GM23338 (cell line): ENCODE data around the gene RGS16. TPM values are rescaled to one million over a fixed set of nuclear protein-coding genes. Genes with fewer than 3 reads are reported as not detected.

Experiments
- ATAC-seq: fragments of 200-7000 bp; cut with Tn5 transposase; 3 replicates; pipeline ENCODE4 v1.9.1; 2020
- DNase-seq: peaks from one replicate; pipeline ENCODE4 v3.0.0-alpha.2; 2015; ENCODE audit warnings: low spot score
- H2AFZ ChIP-seq: fragments of 200-600 bp; sonication (generic); 2 replicates; pipeline ENCODE4 v1.8.0; 2016; ENCODE audit warnings: antibody characterized with exemption, mild to moderate bottlenecking, moderate library complexity
- H3F3A ChIP-seq: fragments of 200-600 bp; sonication (generic); replicated peaks from 2 replicates; pipeline ENCODE4 v1.8.0; 2017; ENCODE audit warnings: antibody characterized with exemption, mixed run types, low read depth
- H3K27ac ChIP-seq: fragments of 200-600 bp; sonication (generic); 2 replicates; pipeline ENCODE4 v1.6.1; 2016; ENCODE audit warnings: low read depth
- H3K27me3 ChIP-seq: fragments of 200-600 bp; sonication (generic); 2 replicates; pipeline ENCODE4 v1.8.0; 2016; ENCODE audit warnings: mild to moderate bottlenecking, mixed run types, moderate library complexity; ENCODE audit not compliant: insufficient read depth
- H3K36me3 ChIP-seq: fragments of 200-600 bp; sonication (generic); 2 replicates; pipeline ENCODE4 v1.8.0; 2016; ENCODE audit warnings: mild to moderate bottlenecking; ENCODE audit not compliant: insufficient read depth
- H3K4me1 ChIP-seq: fragments of 200-600 bp; sonication (generic); 2 replicates; pipeline ENCODE4 v1.8.0; 2016; ENCODE audit warnings: mild to moderate bottlenecking, moderate library complexity; ENCODE audit not compliant: insufficient read depth
- H3K4me2 ChIP-seq: fragments of 200-600 bp; sonication (generic); 2 replicates; pipeline ENCODE4 v1.7.1; 2017; ENCODE audit warnings: mixed run types
- H3K4me3 ChIP-seq: fragments of 200-600 bp; sonication (generic); 2 replicates; pipeline ENCODE4 v1.6.1; 2016; ENCODE audit warnings: mixed run types
- H3K79me2 ChIP-seq: fragments of 200-600 bp; sonication (generic); replicated peaks from 2 replicates; pipeline ENCODE4 v1.8.0; 2017; ENCODE audit warnings: mild to moderate bottlenecking; ENCODE audit not compliant: insufficient read depth
- H3K9me2 ChIP-seq: fragments of 200-600 bp; sonication (generic); 2 replicates; pipeline ENCODE4 v1.8.0; 2017; ENCODE audit not compliant: insufficient read depth
- H4K20me1 ChIP-seq: fragments of 200-600 bp; sonication (generic); replicated peaks from 2 replicates; pipeline ENCODE4 v1.8.0; 2017; ENCODE audit warnings: mild to moderate bottlenecking; ENCODE audit not compliant: insufficient read depth
- H3K27ac Mint-ChIP-seq: 2 replicates; pipeline ENCODE4 v1.8.0; 2020; ENCODE audit warnings: inconsistent platforms, mild to moderate bottlenecking, moderate library complexity, mixed read lengths
- H3K27me3 Mint-ChIP-seq: 3 replicates; pipeline ENCODE4 v1.8.0; 2022; ENCODE audit warnings: low read depth, mild to moderate bottlenecking, moderate library complexity, mixed read lengths, inconsistent platforms; ENCODE audit not compliant: insufficient read depth, poor library complexity
- H3K36me3 Mint-ChIP-seq: 3 replicates; pipeline ENCODE4 v1.8.0; 2021; ENCODE audit warnings: low read depth, mild to moderate bottlenecking, inconsistent platforms, moderate library complexity, mixed read lengths
- H3K4me1 Mint-ChIP-seq: 3 replicates; pipeline ENCODE4 v1.8.0; 2020; ENCODE audit warnings: mild to moderate bottlenecking, inconsistent platforms, mixed read lengths
- H3K4me3 Mint-ChIP-seq: 3 replicates; pipeline ENCODE4 v1.8.0; 2021; ENCODE audit warnings: moderate library complexity, mild to moderate bottlenecking, inconsistent platforms, mixed read lengths
- H3K9me3 Mint-ChIP-seq: 3 replicates; pipeline ENCODE4 v1.8.0; 2020; ENCODE audit warnings: moderate library complexity, mild to moderate bottlenecking, inconsistent platforms, mixed read lengths
- CREB1 ChIP-seq: fragments of 250-450 bp; sonication (Bioruptor Pico); IDR thresholded peaks from 2 replicates; pipeline ENCODE4 v1.5.0; 2020; ENCODE audit warnings: low read depth, mild to moderate bottlenecking, moderate library complexity
- CTCF ChIP-seq, 2 experiments: fragments of 200-600 bp in 1 of 2; sonication (generic) in 1 of 2; conservative IDR thresholded peaks; 2 replicates each; pipeline versions ENCODE4 v1.5.1 to v1.6.1; 2016 to 2017; ENCODE audit warnings: antibody characterized with exemption in 2 of 2, low read depth in 2 of 2, mild to moderate bottlenecking in 2 of 2, moderate library complexity in 1 of 2
- ETS1 ChIP-seq: IDR thresholded peaks from 2 replicates; pipeline ENCODE4 v1.6.1; 2016; ENCODE audit warnings: antibody characterized with exemption
- EZH2 ChIP-seq: fragments of 200-600 bp; sonication (generic); IDR thresholded peaks from one replicate; pipeline ENCODE4 v1.8.0; 2017; ENCODE audit warnings: antibody characterized with exemption, mild to moderate bottlenecking, low read depth; ENCODE audit not compliant: unreplicated experiment
- EZH2phosphoT487 ChIP-seq: fragments of 200-600 bp; sonication (generic); IDR thresholded peaks from one replicate; pipeline ENCODE4 v1.8.1; 2018; ENCODE audit warnings: antibody characterized with exemption; ENCODE audit not compliant: unreplicated experiment
- JUNB ChIP-seq: IDR thresholded peaks from one replicate; pipeline ENCODE4 v1.6.1; 2016; ENCODE audit warnings: antibody characterized with exemption; ENCODE audit not compliant: unreplicated experiment
- NANOG ChIP-seq: IDR thresholded peaks from 2 replicates; pipeline ENCODE4 v1.6.1; 2016; ENCODE audit warnings: antibody characterized with exemption, borderline replicate concordance
- POLR2AphosphoS5 ChIP-seq: IDR thresholded peaks from 2 replicates; pipeline ENCODE4 v1.6.1; 2016; ENCODE audit warnings: antibody characterized with exemption, low read depth
- STAT1 ChIP-seq: IDR thresholded peaks from one replicate; pipeline ENCODE4 v1.6.1; 2016; ENCODE audit warnings: antibody characterized with exemption; ENCODE audit not compliant: unreplicated experiment
- ZNF114 ChIP-seq: fragments of 250-450 bp; sonication (Bioruptor Pico); IDR thresholded peaks from 2 replicates; pipeline ENCODE4 v1.5.0; 2020; ENCODE audit warnings: mild to moderate bottlenecking, moderate library complexity
- ZNF331 ChIP-seq: fragments of 250-450 bp; sonication (Bioruptor Pico); IDR thresholded peaks from 2 replicates; pipeline ENCODE4 v1.5.0; 2020; ENCODE audit warnings: low read depth, mild to moderate bottlenecking, moderate library complexity
- ZNF462 ChIP-seq: fragments of 250-450 bp; sonication (Bioruptor Pico); IDR thresholded peaks from 2 replicates; pipeline ENCODE4 v1.5.0; 2020; ENCODE audit warnings: mild to moderate bottlenecking, moderate library complexity
- polyA plus RNA-seq: library from polyadenylated mRNA; unstranded; fragments of >200 nt; fragmentation: Nextera tagmentation; extraction: Ambion mirVana; gene quantifications from 2 replicates; pipeline ENCODE4 v1.2.1, GENCODE V29; 2016
- total RNA-seq: library from RNA; depleted of rRNA; stranded (reverse); fragments of >200 nt; shearing (Covaris generic); gene quantifications from 2 replicates; pipeline ENCODE4 v1.2.3, GENCODE V29; 2014
- TF ChIP-seq, protein P1 (sequence below): IDR thresholded peaks from one replicate; pipeline ENCODE4 v1.6.1; 2018; ENCODE audit warnings: antibody characterized with exemption; ENCODE audit not compliant: unreplicated experiment

The RGS16 gene
- total and polyA plus RNA-seq, 2 experiments from 2014 or later = 15.4 to 31.6 TPM

DNA sequence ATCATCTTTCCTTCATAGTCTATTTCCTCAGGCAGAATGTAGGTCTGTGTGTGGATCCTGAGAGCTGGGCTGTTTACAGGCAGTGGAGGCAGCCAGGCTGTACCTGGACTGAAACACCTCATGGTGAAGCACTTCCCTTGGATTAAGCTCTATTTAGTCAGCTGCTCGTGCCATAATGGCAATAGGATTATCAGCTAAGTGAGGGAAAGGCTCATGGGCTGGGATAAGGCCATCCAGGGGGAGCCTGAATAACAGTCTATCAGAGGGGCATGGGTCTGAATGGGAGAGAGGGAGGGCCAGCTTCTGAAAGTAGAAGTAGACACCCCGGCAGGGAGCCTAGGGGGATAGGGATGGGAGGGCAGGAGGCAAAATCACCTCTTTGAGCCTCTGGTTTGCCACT lies 23.5 kb downstream of the RGS16 start:
- Histone ChIP-seq H3F3A (no peaks in the 10 kb centered on the region), H3K27me3 (no peaks in the 10 kb centered on the region), H3K36me3 (no peaks in the 10 kb centered on the region), H3K4me3 (no peak overlapping the region), H3K4me1 (no peaks in the 10 kb centered on the region), H3K27ac (no peak overlapping the region), H3K4me2 (no peak overlapping the region), H3K79me2 (no peaks in the 10 kb centered on the region), H3K9me2 (no peaks in the 10 kb centered on the region; the same call in none of the 2 replicates), H4K20me1 (no peaks in the 10 kb centered on the region), H2AFZ (no peak overlapping the region)
- DNase-seq = no peak
- H3K9me3 Mint-ChIP-seq = no peaks in the 10 kb centered on the region
- H3K4me1 Mint-ChIP-seq = no peaks in the 10 kb centered on the region
- no peak overlapping the region for H3K27ac Mint-ChIP-seq
- no peaks in the 10 kb centered on the region for H3K36me3 Mint-ChIP-seq
- no peak for TF ChIP-seq CREB1
- TF ChIP-seq, protein P1, sequence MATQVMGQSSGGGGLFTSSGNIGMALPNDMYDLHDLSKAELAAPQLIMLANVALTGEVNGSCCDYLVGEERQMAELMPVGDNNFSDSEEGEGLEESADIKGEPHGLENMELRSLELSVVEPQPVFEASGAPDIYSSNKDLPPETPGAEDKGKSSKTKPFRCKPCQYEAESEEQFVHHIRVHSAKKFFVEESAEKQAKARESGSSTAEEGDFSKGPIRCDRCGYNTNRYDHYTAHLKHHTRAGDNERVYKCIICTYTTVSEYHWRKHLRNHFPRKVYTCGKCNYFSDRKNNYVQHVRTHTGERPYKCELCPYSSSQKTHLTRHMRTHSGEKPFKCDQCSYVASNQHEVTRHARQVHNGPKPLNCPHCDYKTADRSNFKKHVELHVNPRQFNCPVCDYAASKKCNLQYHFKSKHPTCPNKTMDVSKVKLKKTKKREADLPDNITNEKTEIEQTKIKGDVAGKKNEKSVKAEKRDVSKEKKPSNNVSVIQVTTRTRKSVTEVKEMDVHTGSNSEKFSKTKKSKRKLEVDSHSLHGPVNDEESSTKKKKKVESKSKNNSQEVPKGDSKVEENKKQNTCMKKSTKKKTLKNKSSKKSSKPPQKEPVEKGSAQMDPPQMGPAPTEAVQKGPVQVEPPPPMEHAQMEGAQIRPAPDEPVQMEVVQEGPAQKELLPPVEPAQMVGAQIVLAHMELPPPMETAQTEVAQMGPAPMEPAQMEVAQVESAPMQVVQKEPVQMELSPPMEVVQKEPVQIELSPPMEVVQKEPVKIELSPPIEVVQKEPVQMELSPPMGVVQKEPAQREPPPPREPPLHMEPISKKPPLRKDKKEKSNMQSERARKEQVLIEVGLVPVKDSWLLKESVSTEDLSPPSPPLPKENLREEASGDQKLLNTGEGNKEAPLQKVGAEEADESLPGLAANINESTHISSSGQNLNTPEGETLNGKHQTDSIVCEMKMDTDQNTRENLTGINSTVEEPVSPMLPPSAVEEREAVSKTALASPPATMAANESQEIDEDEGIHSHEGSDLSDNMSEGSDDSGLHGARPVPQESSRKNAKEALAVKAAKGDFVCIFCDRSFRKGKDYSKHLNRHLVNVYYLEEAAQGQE = no peak
- TF ChIP-seq STAT1 = no peak
- no peak for TF ChIP-seq ETS1
- TF ChIP-seq ZNF114 (CRISPR knock-in tag) = no peak
- no peak for TF ChIP-seq ZNF331 (CRISPR knock-in tag)
- no peak for TF ChIP-seq ZNF462
- no peak for TF ChIP-seq JUNB
- TF ChIP-seq EZH2 = no peak
- no peak for TF ChIP-seq CTCF (conservative IDR thresholded peaks at IDR 0.05; ENCODE audit: low read depth in 2 of 2)
- no peak for TF ChIP-seq NANOG
- TF ChIP-seq EZH2phosphoT487 = no peak
- TF ChIP-seq POLR2AphosphoS5 = no peak
- H3K27me3 Mint-ChIP-seq = no peaks in the 10 kb centered on the region
- H3K4me3 Mint-ChIP-seq = no peak overlapping the region
- no peak for ATAC-seq
